HG03342 (cell line): ENCODE data around the gene ZBTB7C.

ENCODE experiments used
- ATAC-seq: cut with Tn5 transposase; IDR thresholded peaks from one replicate; pipeline ENCODE4 v1.9.1; 2021; ENCODE audit warnings: mild to moderate bottlenecking, moderate library complexity; ENCODE audit not compliant: unreplicated experiment

ZBTB7C gene

GRCh38 chr18:48049757-48050156 is 359.4 kb downstream of the ZBTB7C start:
- ATAC-seq, result no peak

GRCh38 chr18:48048251-48048650 is 360.9 kb downstream of the ZBTB7C start:
- ATAC-seq, result no peak

GRCh38 chr18:48046843-48047242 is 362.3 kb downstream of the ZBTB7C start:
- no peak for ATAC-seq

- ATAC-seq, result no peak
Observed at GRCh38 chr18:48045744-48046143, 363.4 kb downstream of the ZBTB7C start.

DNA sequence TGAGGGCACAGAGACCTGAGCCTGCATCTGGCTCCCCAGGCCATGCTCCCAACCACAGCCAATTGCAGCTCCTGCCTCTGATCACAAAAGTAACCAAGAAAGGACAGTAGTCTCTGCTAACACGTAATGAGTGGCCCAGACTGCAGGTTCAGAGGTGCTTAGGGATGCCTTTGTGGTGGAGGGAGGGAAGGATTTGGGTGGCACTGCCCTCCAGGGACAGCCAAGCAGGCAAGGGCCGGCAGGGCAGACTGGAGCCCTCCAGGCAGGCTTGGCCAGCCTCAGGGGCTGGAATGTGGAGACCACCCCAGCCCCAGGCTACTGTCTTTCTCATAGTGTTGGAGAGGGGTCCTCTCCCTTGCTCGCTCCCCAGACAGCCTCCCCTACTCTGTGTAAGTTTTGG is 364.2 kb downstream of the ZBTB7C start:
- no peak for ATAC-seq

DNA sequence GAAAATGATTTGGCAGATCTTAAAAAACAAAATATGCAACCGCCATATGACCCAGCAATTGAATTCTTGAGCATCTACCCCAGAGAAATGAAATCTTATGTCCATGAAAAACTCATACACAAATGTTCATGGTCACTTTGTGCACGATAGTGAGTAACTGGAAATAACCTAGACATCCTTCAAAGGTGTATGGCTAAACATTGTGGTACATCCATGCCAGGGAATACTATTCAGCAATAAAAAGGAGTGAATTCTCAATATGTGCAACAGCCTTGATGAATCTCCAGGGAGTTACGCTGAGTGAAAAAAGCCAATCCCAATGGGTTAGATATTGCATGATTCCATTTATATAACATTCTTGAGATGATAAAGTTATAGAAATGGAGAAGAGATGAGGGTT is 366.0 kb downstream of the ZBTB7C start:
- ATAC-seq, result no peak

DNA sequence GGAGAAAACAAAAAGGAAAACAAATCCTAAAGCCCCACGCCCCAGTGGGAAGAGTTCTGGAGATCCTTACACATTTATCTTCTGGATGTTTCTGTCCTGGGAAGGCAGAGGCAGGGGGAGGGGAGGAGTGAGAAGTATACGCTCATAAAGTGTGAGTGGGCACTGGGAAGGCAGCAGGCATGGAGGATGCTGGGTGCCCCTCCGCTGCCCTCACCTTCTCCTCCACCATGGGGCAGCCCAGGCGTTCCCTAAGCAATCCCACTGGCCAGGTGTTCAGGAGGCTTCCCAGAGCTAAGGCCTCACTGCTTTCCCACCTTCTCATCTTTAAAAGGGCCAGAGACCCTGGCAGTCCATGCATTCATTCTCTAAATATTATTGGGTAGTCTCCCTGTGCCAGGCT is 366.8 kb downstream of the ZBTB7C start:
- ATAC-seq, result no peak

GRCh38 chr18:48040457-48041110 is 368.6 kb downstream of the ZBTB7C start:
- ATAC-seq, result no peak

DNA sequence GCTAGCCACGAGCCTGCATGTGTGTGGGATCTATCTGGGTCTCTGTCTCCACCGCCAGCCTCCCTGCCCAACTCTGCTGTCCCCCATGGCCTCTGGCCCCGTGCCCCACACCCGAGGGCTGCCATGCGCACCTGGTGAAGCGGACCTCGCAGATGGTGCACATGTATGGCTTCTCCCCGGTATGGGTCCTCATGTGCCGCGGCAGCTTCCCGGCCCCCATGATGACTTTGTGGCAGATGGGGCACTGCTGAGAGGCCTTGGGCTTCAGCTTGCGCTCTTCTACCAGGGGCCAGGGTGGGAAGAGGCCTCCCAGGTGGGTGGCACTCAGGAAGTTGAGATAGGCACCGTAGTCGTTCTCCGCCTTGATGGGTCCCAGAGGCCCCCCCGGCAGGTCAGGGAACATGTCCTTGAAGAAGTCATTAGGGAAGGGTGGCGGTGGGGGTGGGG is 369.4 kb downstream of the ZBTB7C start:
- no peak for ATAC-seq

GRCh38 chr18:48038636-48039035 is 370.5 kb downstream of the ZBTB7C start:
- no peak for ATAC-seq

- no peak for ATAC-seq
Observed at GRCh38 chr18:48037481-48038271, 371.5 kb downstream of the ZBTB7C start.

GRCh38 chr18:48036641-48037421 is 372.4 kb downstream of the ZBTB7C start:
- no peak for ATAC-seq

- ATAC-seq, result no peak
Observed at GRCh38 chr18:48036226-48036625, 373.0 kb downstream of the ZBTB7C start.

GRCh38 chr18:48035556-48035860 is 373.7 kb downstream of the ZBTB7C start:
- no peak for ATAC-seq

DNA sequence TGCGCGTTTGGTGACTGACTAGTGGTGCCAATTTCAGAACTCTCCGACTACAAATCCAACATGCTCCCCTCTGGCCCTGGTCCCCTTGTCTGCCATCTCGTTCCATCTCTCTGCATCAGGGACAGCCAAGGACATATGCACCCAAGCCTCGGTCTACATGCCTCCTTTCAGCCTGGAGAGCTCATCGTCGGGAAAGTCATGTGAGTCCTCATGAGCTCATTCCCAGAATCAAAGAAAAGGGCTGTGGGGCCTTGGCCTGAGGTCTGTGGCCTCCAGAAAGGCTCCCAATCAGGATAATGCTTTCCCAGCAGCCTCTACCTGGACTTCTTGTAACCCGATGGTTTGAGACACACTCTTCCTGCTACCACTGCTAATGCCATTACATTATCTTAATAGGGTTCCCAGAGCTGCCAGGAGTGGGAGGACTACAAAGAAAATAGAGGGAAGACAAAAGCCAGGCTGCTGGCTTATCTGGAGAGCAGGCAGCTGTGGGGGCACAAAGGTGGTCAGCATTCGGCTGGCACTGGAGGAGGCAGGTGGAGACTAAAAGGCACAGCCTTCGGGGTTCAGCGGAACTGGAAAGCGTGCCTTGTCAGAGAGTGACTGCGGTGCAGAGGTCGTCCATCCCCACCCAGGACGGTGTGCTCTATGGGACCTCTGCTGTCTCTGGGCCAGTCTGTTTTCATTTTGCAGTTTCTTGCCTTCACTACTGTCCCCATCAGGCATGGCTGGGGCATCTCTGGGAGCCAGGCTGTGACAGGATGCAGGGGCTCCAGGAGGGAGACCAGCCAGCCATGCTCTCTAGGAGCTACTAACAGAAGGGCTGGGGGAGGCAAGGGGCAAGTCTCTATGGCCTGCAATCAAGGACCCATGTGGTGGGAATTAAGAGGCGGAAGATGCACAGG is 374.3 kb downstream of the ZBTB7C start:
- ATAC-seq, result no peak

- ATAC-seq, result no peak
Observed at GRCh38 chr18:48033790-48034650, 375.2 kb downstream of the ZBTB7C start.

DNA sequence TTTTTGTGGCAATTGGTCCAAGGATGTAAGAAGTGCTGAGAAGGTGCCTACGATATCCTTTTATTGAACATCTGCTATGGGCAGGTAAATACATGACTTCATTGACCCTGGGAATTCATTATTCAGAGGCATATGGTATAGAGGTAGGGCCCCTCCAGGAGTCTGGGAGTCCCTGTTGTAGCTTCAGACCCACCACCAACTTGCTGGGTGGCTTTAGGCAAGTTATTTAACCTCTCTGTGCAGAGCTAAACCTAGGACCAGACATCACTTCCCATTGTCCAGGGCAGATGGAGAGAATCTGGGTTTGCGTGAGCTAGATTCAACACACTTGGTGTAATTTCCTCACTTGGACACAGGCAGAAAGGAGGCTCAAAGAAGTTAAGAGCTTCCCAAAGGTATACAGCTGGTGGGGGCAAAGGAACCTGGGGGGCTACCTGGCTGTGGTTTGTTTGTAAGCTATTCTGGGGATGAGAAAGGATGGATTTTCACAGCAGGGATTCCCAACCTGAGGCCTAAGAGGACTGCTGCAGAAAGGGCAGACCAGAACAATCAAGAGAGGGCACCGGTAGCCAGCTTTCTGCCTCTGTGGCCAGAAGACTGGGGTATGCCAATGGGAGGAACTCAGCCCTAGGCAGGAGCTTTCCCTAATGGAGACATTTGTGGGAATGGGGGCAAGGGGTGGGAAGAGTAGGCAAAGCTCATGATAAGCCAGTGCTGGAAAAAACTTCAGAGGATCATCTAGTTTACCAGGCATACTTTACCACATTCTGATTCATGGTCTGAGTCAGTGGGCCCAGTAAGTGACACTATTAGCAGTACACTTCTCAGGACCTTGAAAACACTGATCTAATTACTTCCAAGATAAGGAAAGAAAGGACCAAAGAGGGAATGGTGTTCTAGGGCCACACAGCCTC is 376.1 kb downstream of the ZBTB7C start:
- ATAC-seq, result no peak

GRCh38 chr18:48031641-48032040 is 377.5 kb downstream of the ZBTB7C start:
- ATAC-seq, result no peak
